Stimulated activated naive CD8-positive, alpha-beta T cell treated with anti-CD3 and anti-CD28 coated beads, Interleukin-15, Interleukin-2, amounts not matched to agents 100 ng/mL and 50 ng/mL, for 24 hours (primary cell): ENCODE data around the gene CDC42.

ENCODE experiments used
- H3K27ac Mint-ChIP-seq: one replicate; pipeline ENCODE4 v1.8.0; 2021; ENCODE audit warnings: mild to moderate bottlenecking, mixed read lengths
- H3K27me3 Mint-ChIP-seq: one replicate; pipeline ENCODE4 v1.8.0; 2021; ENCODE audit warnings: mixed read lengths
- H3K36me3 Mint-ChIP-seq: one replicate; pipeline ENCODE4 v1.8.0; 2021; ENCODE audit warnings: low read depth, mixed read lengths
- H3K4me1 Mint-ChIP-seq: one replicate; pipeline ENCODE4 v1.8.0; 2021; ENCODE audit warnings: low read depth, mixed read lengths
- H3K4me3 Mint-ChIP-seq: one replicate; pipeline ENCODE4 v1.8.0; 2021; ENCODE audit warnings: mild to moderate bottlenecking, mixed read lengths
- H3K9me3 Mint-ChIP-seq: one replicate; pipeline ENCODE4 v1.8.0; 2021; ENCODE audit warnings: mixed read lengths

CDC42 gene

DNA sequence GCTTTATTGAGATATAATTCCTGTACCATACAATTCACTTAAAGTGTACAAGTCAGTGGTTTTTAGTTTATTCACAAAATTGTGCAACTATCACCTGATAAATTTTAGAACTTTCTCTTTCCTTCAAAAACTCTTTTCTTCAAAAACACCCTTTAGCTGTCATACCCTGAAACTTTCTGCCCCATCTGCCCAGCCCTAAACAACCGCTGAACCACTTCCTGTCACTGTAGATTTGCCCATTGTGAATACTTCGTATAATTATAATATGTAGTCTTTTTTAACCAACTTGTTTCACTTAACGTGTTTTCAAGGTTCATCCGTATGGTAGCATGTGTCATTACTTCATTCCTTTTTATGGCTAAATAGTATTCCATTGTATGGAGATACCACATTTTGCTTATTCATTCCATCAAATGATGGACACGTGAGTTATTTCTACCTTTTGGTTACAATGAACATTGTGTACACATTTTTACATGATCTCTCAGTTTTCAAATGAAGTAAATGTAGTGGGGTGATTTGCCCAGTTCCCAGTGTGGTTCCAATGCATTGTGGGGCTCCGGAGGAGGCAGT, 52.4 kb downstream of the CDC42 start:
- Mint-ChIP-seq H3K36me3 (peaks cover 79% of the 10 kb centered on the region), H3K27me3 (no peaks in the 10 kb centered on the region), H3K4me1 (peaks cover 60% of the 10 kb centered on the region), H3K9me3 (no peaks in the 10 kb centered on the region), H3K4me3 (peak overlapping the region; percentile 15), H3K27ac (peak overlapping the region; percentile 77)

DNA sequence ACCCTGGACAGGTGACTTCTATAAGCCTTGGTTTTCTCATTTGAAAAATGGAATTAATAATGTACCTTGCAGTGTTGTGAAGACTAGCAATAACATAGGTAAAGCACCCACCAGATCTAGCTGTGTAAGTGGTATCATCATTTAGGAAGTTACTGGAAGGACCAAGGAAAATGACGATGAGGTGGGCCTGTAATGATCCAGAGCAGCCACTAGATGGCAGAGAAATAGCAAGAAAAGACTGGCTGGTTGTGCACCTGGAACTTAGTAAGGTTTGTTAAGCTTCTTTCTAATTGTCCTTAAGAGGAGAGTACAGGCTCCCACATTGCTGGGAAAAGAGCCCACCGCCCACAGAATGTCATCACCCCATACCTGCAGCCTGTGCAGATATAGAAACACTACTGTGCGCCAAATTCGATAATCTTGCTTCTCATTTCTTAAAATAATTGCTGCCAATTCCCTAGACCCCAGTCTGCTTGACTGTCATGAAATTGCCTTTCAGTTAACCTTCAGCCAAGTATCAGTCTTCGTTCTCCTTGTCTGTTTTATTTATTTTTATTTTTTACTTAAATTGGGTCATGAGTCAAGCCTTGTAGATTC, 53.2 kb downstream of the CDC42 start:
- Mint-ChIP-seq H3K27me3 (no peaks in the 10 kb centered on the region), H3K36me3 (peaks cover 74% of the 10 kb centered on the region), H3K27ac (peak overlapping the region; percentile 27), H3K9me3 (no peaks in the 10 kb centered on the region), H3K4me3 (no peak overlapping the region), H3K4me1 (peaks cover 53% of the 10 kb centered on the region)

DNA sequence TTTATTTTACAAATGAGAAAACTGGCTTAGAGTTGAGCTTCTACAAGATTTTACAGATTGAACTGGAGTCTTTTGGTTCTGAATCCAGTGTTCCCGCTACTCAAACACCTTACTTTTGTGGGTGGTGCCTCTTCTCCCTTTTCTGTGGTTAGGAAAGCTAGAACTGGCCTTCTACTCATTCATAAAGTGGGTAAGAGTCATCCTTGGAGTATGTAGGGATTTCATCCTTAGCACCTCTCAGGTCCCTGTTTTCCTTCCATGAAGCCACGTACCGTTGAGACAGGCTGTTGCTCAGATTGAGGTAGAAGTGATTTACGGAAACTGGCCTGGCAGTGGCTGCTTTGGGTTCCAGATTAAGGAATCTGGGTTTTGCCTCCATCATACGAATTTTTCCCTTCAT, 54.6 kb downstream of the CDC42 start:
- Mint-ChIP-seq H3K27ac (no peak overlapping the region), H3K4me3 (no peak overlapping the region), H3K4me1 (peaks cover 47% of the 10 kb centered on the region), H3K9me3 (no peaks in the 10 kb centered on the region), H3K27me3 (no peaks in the 10 kb centered on the region), H3K36me3 (peaks cover 63% of the 10 kb centered on the region)

DNA sequence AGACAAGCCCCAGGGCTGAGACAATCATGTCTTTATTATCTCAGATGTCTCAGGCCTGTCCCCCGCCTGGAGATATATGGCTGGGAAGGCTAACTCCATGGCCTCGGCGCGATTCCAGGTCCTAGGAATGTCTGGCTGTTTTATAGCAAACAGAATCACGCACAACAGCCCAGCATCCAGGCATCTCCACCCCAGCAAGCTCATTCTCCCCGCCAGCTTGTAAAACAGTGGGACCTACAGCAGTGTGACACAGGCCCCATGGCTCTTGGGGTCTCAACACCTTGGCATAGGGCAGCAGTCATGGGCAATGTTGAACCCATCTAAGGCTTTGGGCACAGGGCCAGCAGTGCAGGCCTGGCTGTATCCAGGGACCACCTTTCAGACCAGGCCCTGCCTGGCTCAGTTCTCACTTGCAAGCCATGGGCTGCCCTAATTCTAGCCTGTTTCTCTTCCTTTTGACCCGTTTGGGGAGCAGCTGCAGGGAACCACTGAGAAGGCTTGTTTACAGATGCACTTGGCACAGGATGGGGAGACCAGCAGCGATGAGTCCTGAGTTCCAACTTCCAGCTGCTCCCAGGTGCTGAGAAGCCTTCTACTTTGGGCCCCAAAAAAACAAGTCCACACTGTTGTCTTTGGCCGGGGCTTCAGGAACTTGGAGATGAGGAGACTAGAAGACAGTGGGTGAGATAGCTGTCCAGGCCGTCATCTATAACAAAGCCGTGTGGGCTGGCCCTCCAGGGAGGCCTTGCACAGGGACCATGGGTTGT, 56.0 kb downstream of the CDC42 start:
- no peaks in the 10 kb centered on the region for H3K27me3 Mint-ChIP-seq
- no peak overlapping the region for H3K4me3 Mint-ChIP-seq
- H3K36me3 Mint-ChIP-seq, result peaks cover 54% of the 10 kb centered on the region
- peaks cover 34% of the 10 kb centered on the region for H3K4me1 Mint-ChIP-seq
- no peak overlapping the region for H3K27ac Mint-ChIP-seq
- H3K9me3 Mint-ChIP-seq, result no peaks in the 10 kb centered on the region

DNA sequence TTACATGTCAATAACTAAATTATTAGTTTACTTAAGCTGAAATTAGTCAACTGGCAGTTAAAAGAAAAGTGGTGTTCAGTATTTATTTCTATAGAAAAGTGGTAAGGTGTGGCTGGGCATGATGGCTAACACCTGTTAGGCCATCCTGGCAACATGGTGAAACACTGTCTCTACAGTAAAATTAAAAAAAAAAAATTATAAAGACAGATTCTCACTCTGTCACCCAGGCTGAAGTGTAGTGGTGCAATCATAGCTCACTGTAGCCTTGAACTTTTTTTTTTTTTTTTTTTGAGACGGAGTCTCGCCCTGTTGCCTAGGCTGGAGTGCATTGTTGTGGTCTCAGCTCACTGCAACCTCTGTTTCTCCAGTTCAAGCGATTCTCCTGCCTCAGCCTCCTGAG, 57.5 kb downstream of the CDC42 start:
- Mint-ChIP-seq H3K4me3 (no peak overlapping the region), H3K27ac (no peak overlapping the region), H3K4me1 (peaks cover 22% of the 10 kb centered on the region), H3K27me3 (no peaks in the 10 kb centered on the region), H3K9me3 (no peaks in the 10 kb centered on the region), H3K36me3 (peaks cover 39% of the 10 kb centered on the region)

DNA sequence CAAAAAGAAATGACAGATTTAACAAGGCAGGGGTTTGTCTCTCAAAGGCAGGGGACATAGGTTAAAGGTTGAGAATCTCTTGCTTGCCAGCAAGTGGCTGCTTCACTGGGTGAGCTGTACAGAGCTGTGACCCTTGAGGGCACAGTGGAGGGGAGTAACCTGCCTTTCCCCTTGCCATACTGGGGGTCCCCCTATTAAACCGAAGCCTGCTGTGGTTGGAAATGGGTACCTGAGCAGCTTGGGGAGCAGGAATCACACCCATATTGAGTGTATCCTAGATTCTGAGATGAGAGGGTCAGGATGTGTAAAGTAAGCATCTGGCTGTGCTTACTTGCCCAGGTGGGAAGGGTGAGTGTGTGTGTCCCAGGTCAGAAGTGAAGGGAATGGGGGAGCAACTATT, 58.6 kb downstream of the CDC42 start:
- no peak overlapping the region for H3K4me3 Mint-ChIP-seq
- no peak overlapping the region for H3K27ac Mint-ChIP-seq
- H3K36me3 Mint-ChIP-seq, result peaks cover 33% of the 10 kb centered on the region
- no peaks in the 10 kb centered on the region for H3K9me3 Mint-ChIP-seq
- peaks cover 16% of the 10 kb centered on the region for H3K4me1 Mint-ChIP-seq
- H3K27me3 Mint-ChIP-seq, result no peaks in the 10 kb centered on the region

DNA sequence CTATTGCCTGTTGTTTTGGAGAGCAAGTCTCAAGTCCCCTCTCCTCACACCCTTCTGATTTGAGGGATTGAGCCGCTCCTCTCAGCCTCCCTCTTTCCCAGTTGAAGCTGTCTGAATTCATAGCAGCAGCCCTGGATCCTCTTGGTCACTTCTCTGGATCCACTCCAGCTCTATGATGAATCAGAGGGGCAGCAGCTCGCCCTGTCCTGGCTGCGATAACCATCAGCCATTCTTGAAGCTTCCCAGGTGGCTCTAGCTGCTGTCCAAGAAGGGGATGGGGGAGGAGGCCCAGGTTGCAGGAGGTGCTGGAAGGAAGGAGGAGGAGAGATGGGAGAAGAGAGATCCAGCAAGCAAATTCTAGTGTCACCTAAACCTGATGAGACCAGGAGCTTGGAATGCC, 59.1 kb downstream of the CDC42 start:
- H3K4me3 Mint-ChIP-seq, result no peak overlapping the region
- H3K9me3 Mint-ChIP-seq, result no peaks in the 10 kb centered on the region
- peaks cover 16% of the 10 kb centered on the region for H3K4me1 Mint-ChIP-seq
- H3K36me3 Mint-ChIP-seq, result peaks cover 29% of the 10 kb centered on the region
- H3K27ac Mint-ChIP-seq, result no peak overlapping the region
- H3K27me3 Mint-ChIP-seq, result no peaks in the 10 kb centered on the region

DNA sequence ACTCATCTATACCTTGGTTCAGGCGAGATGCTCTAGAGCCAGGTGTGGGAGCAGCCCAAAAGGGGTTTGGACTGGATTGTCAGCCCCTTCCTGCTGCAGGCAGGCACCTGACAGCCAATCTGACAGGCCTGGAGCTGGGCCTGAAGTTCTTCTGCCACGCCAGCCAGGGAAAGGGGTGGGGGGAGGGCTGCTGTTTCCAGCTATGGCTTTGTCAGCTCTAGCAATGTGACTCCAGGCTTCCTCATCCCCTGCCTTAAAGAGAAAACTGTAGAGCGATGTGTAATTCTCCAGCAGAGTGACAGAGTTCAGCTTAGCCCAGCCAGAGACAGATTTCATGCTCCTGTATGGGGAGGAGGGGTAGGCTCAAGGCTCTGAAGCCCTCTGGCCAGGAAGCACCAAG, 60.0 kb downstream of the CDC42 start:
- Mint-ChIP-seq H3K36me3 (peaks cover 25% of the 10 kb centered on the region), H3K27me3 (no peaks in the 10 kb centered on the region), H3K4me1 (peaks cover 14% of the 10 kb centered on the region), H3K4me3 (no peak overlapping the region), H3K27ac (no peak overlapping the region), H3K9me3 (no peaks in the 10 kb centered on the region)

DNA sequence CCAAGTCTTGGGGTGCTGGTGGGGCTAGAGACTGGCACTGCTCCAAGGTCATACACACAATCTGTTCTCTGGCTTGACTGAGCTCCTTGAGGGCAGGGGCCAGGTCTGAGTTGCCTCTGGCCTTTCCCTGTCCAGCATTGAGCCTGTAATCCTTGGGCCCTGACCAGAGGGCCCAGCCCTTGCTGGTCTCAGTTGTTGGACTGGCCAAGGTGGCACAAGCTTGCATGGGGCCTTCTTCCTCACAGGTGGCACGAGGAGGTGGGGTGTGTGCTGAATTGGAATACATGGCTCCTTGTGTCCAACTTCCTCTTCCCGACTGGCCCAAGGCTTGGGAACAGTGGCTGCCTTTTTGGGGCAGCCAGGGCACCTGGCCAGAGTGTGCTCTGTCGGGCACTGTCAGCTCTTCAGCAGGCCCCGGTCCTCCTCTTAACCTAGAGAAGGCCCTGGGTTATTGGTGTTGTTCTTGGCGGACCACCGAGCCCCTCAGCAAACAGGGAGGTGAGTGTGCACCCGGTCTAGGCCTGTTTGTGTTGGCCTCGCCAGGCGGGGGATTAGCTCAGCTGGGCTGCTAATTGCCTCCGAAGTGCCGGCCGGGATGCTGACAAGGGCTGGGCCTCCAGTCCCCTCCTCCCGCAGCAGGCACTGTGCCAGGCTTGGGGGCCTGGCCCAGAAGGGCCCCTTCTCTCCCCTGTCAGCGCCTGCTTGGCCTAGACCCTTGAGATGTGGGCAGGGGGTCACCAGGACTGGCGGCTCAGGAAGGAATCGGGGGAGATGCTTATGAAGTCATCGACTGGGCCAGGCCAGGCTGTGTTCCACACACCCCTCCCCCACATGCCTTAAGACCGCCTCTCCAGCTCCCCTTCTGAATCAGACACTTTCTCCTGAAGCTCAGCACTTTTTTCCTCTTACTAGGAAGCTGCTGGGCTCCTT, 61.8 kb downstream of the CDC42 start:
- Mint-ChIP-seq H3K36me3 (peaks cover 14% of the 10 kb centered on the region), H3K27ac (peak overlapping the region; percentile 19), H3K4me1 (peaks cover 25% of the 10 kb centered on the region), H3K27me3 (no peaks in the 10 kb centered on the region), H3K9me3 (no peaks in the 10 kb centered on the region), H3K4me3 (no peak overlapping the region)

DNA sequence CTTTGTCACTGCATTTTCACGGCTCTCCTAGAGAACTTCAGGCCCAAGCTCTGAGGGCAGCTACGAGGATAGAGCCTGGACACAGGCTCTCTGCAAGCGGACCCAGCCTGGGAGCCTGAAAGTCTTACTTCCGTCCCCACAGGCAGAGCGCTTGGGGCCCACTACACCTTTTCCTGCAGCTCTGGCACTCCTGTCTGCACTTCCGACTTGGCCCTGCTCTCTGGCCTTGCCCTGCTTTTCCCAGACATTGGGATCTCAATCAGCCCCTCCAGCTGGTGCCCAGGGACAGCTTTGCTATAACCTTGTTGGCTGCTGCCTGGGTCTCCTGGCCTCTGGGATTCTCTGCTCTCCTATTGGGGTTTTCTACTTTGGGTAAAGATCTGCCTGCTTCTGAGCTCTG, 62.8 kb downstream of the CDC42 start:
- Mint-ChIP-seq H3K4me3 (no peak overlapping the region), H3K27ac (no peak overlapping the region), H3K9me3 (no peaks in the 10 kb centered on the region), H3K27me3 (no peaks in the 10 kb centered on the region), H3K4me1 (peaks cover 25% of the 10 kb centered on the region), H3K36me3 (peaks cover 17% of the 10 kb centered on the region)

DNA sequence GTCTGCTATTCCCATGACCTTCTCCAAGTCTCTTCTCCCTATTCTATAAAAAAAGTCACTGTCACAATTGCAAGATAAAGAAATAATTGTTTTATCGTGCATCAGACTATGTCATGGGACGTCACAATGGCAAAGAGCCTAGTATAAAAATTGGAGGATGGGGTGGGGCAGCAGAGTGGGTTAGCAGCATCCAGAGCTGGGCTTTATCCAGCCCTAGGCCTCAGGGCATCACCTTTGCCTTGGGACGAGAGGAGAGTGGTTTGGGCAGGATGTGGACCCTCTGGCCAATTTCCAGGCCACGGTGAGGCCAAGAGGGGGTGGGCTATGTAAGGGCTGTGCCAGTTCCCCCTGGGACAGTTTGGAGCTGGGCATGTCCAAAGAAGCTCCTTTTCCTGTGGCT, 64.7 kb downstream of the CDC42 start:
- Mint-ChIP-seq H3K4me3 (no peak overlapping the region), H3K36me3 (peaks cover 17% of the 10 kb centered on the region), H3K27me3 (no peaks in the 10 kb centered on the region), H3K9me3 (no peaks in the 10 kb centered on the region), H3K4me1 (peaks cover 25% of the 10 kb centered on the region), H3K27ac (peak overlapping the region; percentile 15)

DNA sequence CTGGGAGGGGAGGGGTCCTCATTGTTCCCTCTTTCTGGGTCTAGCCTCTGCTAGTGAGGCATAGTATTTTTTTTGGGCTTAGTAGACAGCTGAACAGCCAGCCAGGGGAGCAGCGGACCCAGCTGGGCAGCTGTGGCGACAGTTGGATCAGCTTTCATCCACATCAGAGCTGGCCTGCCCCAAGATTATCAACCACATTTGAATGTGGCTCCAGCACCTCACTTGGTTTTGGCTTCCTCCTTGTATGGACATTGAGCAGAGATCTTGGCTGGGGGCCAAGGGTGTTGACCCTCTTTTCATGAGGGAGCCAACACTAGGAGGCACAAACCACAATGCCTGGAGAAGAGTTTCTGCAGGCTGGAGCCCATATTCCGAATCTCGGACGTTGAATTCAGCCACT, 65.3 kb downstream of the CDC42 start:
- H3K27ac Mint-ChIP-seq, result no peak overlapping the region

DNA sequence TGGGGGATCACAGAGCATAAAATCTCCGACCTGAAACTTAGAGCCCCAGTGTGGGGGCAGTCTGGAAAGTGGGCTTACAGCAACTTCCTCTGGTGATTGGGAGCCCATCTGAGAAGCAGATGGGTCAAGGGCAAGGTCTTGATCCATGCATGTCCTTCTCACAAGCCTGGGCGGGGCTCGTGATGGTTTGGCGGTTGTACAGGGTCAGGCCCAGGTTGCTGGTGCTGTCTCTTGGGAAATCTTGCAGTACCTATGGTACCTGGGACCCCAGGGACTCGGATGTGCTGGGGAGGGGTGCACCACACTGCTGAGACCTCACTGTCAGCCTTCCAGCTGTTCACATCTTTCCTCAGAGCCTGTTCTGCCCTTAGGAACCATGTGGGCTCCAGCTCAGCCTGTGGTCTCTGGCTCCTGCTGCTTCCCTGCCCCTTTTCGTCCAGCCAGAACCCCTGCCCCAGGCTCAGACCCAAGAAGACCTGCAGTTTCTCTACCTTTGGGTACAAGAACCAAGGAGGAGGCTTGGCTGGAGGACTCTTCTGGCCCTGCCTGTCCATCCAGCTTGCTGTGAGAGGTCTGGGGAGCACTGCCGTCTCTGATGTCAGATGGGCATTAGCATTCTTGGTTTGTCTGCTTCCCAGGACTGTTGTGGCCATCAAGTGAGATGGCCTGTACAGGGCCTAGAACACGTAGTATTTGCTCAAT, 65.9 kb downstream of the CDC42 start:
- H3K36me3 Mint-ChIP-seq, result peaks cover 12% of the 10 kb centered on the region
- no peaks in the 10 kb centered on the region for H3K9me3 Mint-ChIP-seq
- peaks cover 25% of the 10 kb centered on the region for H3K4me1 Mint-ChIP-seq
- H3K27ac Mint-ChIP-seq, result no peak overlapping the region
- no peak overlapping the region for H3K4me3 Mint-ChIP-seq
- H3K27me3 Mint-ChIP-seq, result no peaks in the 10 kb centered on the region

More for the DNA sequence above, 65.3 kb downstream of the CDC42 start:
- H3K27me3 Mint-ChIP-seq, result no peaks in the 10 kb centered on the region
- H3K4me3 Mint-ChIP-seq, result no peak overlapping the region
- peaks cover 25% of the 10 kb centered on the region for H3K4me1 Mint-ChIP-seq
- peaks cover 17% of the 10 kb centered on the region for H3K36me3 Mint-ChIP-seq
- no peaks in the 10 kb centered on the region for H3K9me3 Mint-ChIP-seq

DNA sequence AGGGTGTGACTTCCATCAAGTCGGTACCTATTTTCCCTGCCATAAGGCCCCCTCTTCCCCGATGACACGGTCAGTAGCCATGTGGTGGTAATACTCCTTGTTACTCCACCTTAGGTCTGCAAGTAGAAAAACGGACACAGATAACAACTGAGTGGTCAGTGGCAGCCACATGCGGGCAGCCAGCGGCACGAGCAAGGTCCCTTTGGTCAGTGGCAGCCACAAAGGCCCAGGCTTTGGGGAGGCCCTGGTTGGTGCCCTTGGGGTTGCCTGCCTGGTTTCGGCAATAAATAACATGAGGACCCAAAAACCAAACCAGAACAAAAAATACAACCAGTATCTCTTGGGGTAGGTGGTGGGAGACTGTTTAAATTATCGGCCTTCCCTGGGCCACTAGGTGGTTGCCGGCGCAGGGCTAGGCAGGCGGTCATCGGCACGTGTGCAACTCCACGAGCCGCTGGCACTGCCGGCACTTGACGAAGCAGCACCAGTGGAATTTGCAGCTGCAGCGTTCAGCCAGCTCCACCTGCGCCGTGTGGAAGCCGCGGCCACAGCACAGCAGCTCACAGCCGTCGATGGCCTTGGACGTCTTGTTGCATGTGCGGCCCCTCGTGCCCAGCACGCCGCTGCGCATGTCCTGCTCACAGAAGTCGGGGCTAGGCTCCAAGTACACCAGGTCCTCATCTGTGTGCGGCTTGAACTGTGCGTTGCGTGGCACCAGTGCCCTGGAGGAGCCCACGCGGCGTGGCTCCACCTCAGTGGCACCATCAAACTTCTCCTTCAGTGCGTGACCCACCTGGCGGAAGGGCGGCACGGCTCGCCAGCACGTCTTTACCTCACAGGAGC, 67.3 kb downstream of the CDC42 start:
- Mint-ChIP-seq H3K4me3 (no peak overlapping the region), H3K27ac (no peak overlapping the region), H3K9me3 (no peaks in the 10 kb centered on the region), H3K36me3 (peaks cover 12% of the 10 kb centered on the region), H3K27me3 (no peaks in the 10 kb centered on the region), H3K4me1 (peaks cover 24% of the 10 kb centered on the region)
